H9 (cell line): Measurements from ENCODE around the gene MYO1E. TPM values are rescaled to one million over a fixed set of nuclear protein-coding genes. Genes with fewer than 3 reads are reported as not detected.

Experiments used
- DNase-seq: peaks from one replicate; pipeline ENCODE4 v3.0.0-alpha.2; 2017
- H2AFZ ChIP-seq: one replicate; pipeline ENCODE4 v1.6.1; 2013; ENCODE audit warnings: mild to moderate bottlenecking, low read length, control low read depth, moderate library complexity
- H2AK5ac ChIP-seq: 2 replicates; pipeline ENCODE4 v1.6.1; 2013; ENCODE audit warnings: low read length, control low read depth, mixed read lengths; ENCODE audit not compliant: insufficient read length
- H2BK120ac ChIP-seq: one replicate; pipeline ENCODE4 v1.6.1; 2013; ENCODE audit warnings: low read depth, mild to moderate bottlenecking, low read length, control low read depth, inconsistent platforms; ENCODE audit not compliant: poor library complexity, severe bottlenecking
- H2BK12ac ChIP-seq: 2 replicates; pipeline ENCODE4 v1.6.1; 2013; ENCODE audit warnings: low read length, control low read depth, mixed read lengths, low read depth; ENCODE audit not compliant: insufficient read length
- H2BK15ac ChIP-seq: 2 replicates; pipeline ENCODE4 v1.6.1; 2013; ENCODE audit warnings: low read depth, low read length, control low read depth
- H2BK20ac ChIP-seq: one replicate; pipeline ENCODE4 v1.6.1; 2013; ENCODE audit warnings: low read depth, mild to moderate bottlenecking, low read length, control low read depth, inconsistent platforms; ENCODE audit not compliant: poor library complexity, severe bottlenecking
- H2BK5ac ChIP-seq: 2 replicates; pipeline ENCODE4 v1.6.1; 2013; ENCODE audit warnings: low read length, control low read depth, mixed read lengths; ENCODE audit not compliant: insufficient read length
- H3K14ac ChIP-seq: 2 replicates; pipeline ENCODE4 v1.6.1; 2013; ENCODE audit warnings: low read length, control low read depth; ENCODE audit not compliant: insufficient read depth
- H3K18ac ChIP-seq: 2 replicates; pipeline ENCODE4 v1.6.1; 2013; ENCODE audit warnings: low read depth, mild to moderate bottlenecking, mixed read lengths, low read length, control low read depth; ENCODE audit not compliant: insufficient read length
- H3K23ac ChIP-seq: 2 replicates; pipeline ENCODE4 v1.6.1; 2013; ENCODE audit warnings: low read length, control low read depth, mixed read lengths, low read depth; ENCODE audit not compliant: insufficient read length
- H3K23me2 ChIP-seq: 2 replicates; pipeline ENCODE4 v1.6.1; 2013; ENCODE audit warnings: low read depth, mild to moderate bottlenecking, mixed read lengths, low read length, control low read depth; ENCODE audit not compliant: insufficient read length, poor library complexity, severe bottlenecking
- H3K27ac ChIP-seq: 2 replicates; pipeline ENCODE4 v1.5.1; 2013; ENCODE audit warnings: low read length, control low read depth, mixed read lengths, low read depth; ENCODE audit not compliant: insufficient read length
- H3K27me3 ChIP-seq: 2 replicates; pipeline ENCODE4 v1.6.1; 2013; ENCODE audit warnings: low read length, control low read depth, inconsistent platforms; ENCODE audit not compliant: insufficient read depth
- H3K4ac ChIP-seq: 2 replicates; pipeline ENCODE4 v1.6.1; 2013; ENCODE audit warnings: low read depth, mild to moderate bottlenecking, control low read depth, inconsistent platforms, low read length, moderate library complexity
- H3K4me1 ChIP-seq: 2 replicates; pipeline ENCODE4 v1.6.1; 2013; ENCODE audit warnings: low read length, control low read depth, inconsistent platforms; ENCODE audit not compliant: insufficient read depth
- H3K4me2 ChIP-seq: 2 replicates; pipeline ENCODE4 v1.6.1; 2013; ENCODE audit warnings: low read length, control low read depth, mixed read lengths; ENCODE audit not compliant: insufficient read length, insufficient read depth
- H3K56ac ChIP-seq: 2 replicates; pipeline ENCODE4 v1.6.1; 2013; ENCODE audit warnings: low read depth, mild to moderate bottlenecking, mixed read lengths, low read length, control low read depth; ENCODE audit not compliant: insufficient read length
- H3K79me1 ChIP-seq: 2 replicates; pipeline ENCODE4 v1.6.1; 2013; ENCODE audit warnings: low read depth, mild to moderate bottlenecking, moderate library complexity, low read length, control low read depth, inconsistent platforms; ENCODE audit not compliant: insufficient read depth, poor library complexity, severe bottlenecking
- H3K79me2 ChIP-seq: 2 replicates; pipeline ENCODE4 v1.6.1; 2013; ENCODE audit warnings: low read length, control low read depth, inconsistent platforms; ENCODE audit not compliant: insufficient read depth
- H3K9ac ChIP-seq: 2 replicates; pipeline ENCODE4 v1.6.1; 2013; ENCODE audit warnings: low read length, control low read depth, mixed read lengths; ENCODE audit not compliant: insufficient read length; ENCODE audit errors: extremely low read depth
- H3K9me3 ChIP-seq: one replicate; pipeline ENCODE4 v1.6.1; 2013; ENCODE audit warnings: low read depth, low read length, inconsistent platforms; ENCODE audit not compliant: control insufficient read depth
- H3T11ph ChIP-seq: one replicate; pipeline ENCODE4 v1.6.1; 2013; ENCODE audit warnings: mild to moderate bottlenecking, low read length, control low read depth, inconsistent platforms
- H4K20me1 ChIP-seq: one replicate; pipeline ENCODE4 v1.6.1; 2013; ENCODE audit not compliant: control insufficient read depth, insufficient read length, insufficient read depth
- H4K5ac ChIP-seq: 2 replicates; pipeline ENCODE4 v1.6.1; 2013; ENCODE audit warnings: low read depth, mild to moderate bottlenecking, mixed read lengths, low read length, control low read depth; ENCODE audit not compliant: insufficient read length
- H4K8ac ChIP-seq: replicated peaks from 2 replicates; pipeline ENCODE4 v1.6.1; 2013; ENCODE audit warnings: low read length, control low read depth, mixed read lengths, low read depth; ENCODE audit not compliant: insufficient read length
- H4K91ac ChIP-seq: 2 replicates; pipeline ENCODE4 v1.6.1; 2013; ENCODE audit warnings: low read depth, mild to moderate bottlenecking, moderate library complexity, mixed read lengths, low read length, control low read depth; ENCODE audit not compliant: insufficient read length
- H3K27ac Mint-ChIP-seq, 3 experiments: 2 replicates in 2 of 3; 3 replicates in 1 of 3; pipeline ENCODE4 v1.8.0; 2020 to 2021; ENCODE audit warnings: mixed read lengths in 3 of 3, mild to moderate bottlenecking in 1 of 3, moderate library complexity in 1 of 3
- H3K27me3 Mint-ChIP-seq: 2 replicates; pipeline ENCODE4 v1.8.0; 2021; ENCODE audit warnings: low read depth, mild to moderate bottlenecking, moderate library complexity, mixed read lengths
- H3K36me3 Mint-ChIP-seq, 3 experiments: 2 replicates in 2 of 3; 3 replicates in 1 of 3; pipeline ENCODE4 v1.8.0; 2020 to 2021; ENCODE audit warnings: low read depth in 3 of 3, mixed read lengths in 3 of 3; ENCODE audit not compliant: insufficient read depth in 1 of 3
- H3K4me1 Mint-ChIP-seq, 2 experiments: 2 replicates each; pipeline ENCODE4 v1.8.0; 2020; ENCODE audit warnings: mixed read lengths in 2 of 2
- H3K4me3 Mint-ChIP-seq, 2 experiments: 2 replicates in 1 of 2; 3 replicates in 1 of 2; pipeline ENCODE4 v1.8.0; 2020 to 2021; ENCODE audit warnings: mild to moderate bottlenecking in 2 of 2, mixed read lengths in 2 of 2, moderate library complexity in 1 of 2
- H3K9me3 Mint-ChIP-seq, 2 experiments: 2 replicates in 1 of 2; 3 replicates in 1 of 2; pipeline ENCODE4 v1.8.0; 2020; ENCODE audit warnings: mild to moderate bottlenecking in 2 of 2, mixed read lengths in 2 of 2, moderate library complexity in 1 of 2
- CTCF ChIP-seq: fragments of 200-600 bp; sonication (generic); conservative IDR thresholded peaks from 3 replicates; pipeline ENCODE4 v1.8.0; 2021; ENCODE audit warnings: antibody characterized with exemption, mild to moderate bottlenecking
- total RNA-seq: library from RNA; stranded (reverse); gene quantifications from 2 replicates; pipeline ENCODE4 v1.2.1, GENCODE V29; 2021

Gene MYO1E
- total RNA-seq, 1 experiment from 2014 or later = 235 TPM

GRCh38 chr15:59344311-59344710 lies 28.4 kb downstream of the MYO1E start:
- no peak overlapping the region for H2BK12ac ChIP-seq
- no peak overlapping the region for H2BK15ac ChIP-seq
- no peak for TF ChIP-seq CTCF
- H2AK5ac ChIP-seq = no peak overlapping the region
- H3K23me2 ChIP-seq = no peaks in the 10 kb centered on the region
- no peak for DNase-seq
- H4K20me1 ChIP-seq = no peaks in the 10 kb centered on the region
- H3K27ac Mint-ChIP-seq = 0 out of 7 replicates have a peak overlapping the region, but pooled peaks of 1 of the 3 experiments have one; percentile 78
- peaks cover 2% of the 10 kb centered on the region for H3K79me1 ChIP-seq
- H3K4ac ChIP-seq = no peak overlapping the region
- H3K9me3 ChIP-seq = no peaks in the 10 kb centered on the region
- no peak overlapping the region for H3T11ph ChIP-seq
- H2AFZ ChIP-seq = no peak overlapping the region
- 0 out of 2 replicates have a peak, but pooled peaks cover 2% of the 10 kb centered on the region for H3K79me2 ChIP-seq
- no peak overlapping the region for H4K5ac ChIP-seq
- H3K14ac ChIP-seq = no peak overlapping the region
- H3K9ac ChIP-seq = no peak overlapping the region
- H4K91ac ChIP-seq = no peak overlapping the region
- H3K56ac ChIP-seq = no peak overlapping the region
- H3K4me2 ChIP-seq = no peak overlapping the region
- H3K27ac ChIP-seq = no peak overlapping the region
- peaks cover 0 to 33% (median 6%) of the 10 kb centered on the region in 3 experiments; a peak in 4 of 7 replicates for H3K36me3 Mint-ChIP-seq
- H2BK20ac ChIP-seq = no peak overlapping the region
- H2BK5ac ChIP-seq = no peak overlapping the region
- peaks cover 56 to 62% of the 10 kb centered on the region in 2 experiments for H3K4me1 Mint-ChIP-seq
- H2BK120ac ChIP-seq = no peak overlapping the region
- peaks cover 6% of the 10 kb centered on the region for H3K4me1 ChIP-seq
- H3K18ac ChIP-seq = no peak overlapping the region
- H3K23ac ChIP-seq = no peak overlapping the region
- H3K4me3 Mint-ChIP-seq = no peak overlapping the region
- H3K27me3 ChIP-seq = no peaks in the 10 kb centered on the region
- H3K9me3 Mint-ChIP-seq = peaks cover under 1 to 8% of the 10 kb centered on the region in 2 experiments; a peak in 2 of 5 replicates
- no peak overlapping the region for H4K8ac ChIP-seq
- no peaks in the 10 kb centered on the region for H3K27me3 Mint-ChIP-seq
